Upper lobe of left lung (tissue), 6 donors: ENCODE data around the gene DPP6. TPM values are rescaled to one million over a fixed set of nuclear protein-coding genes. Genes with fewer than 3 reads are reported as not detected.
A peak's percentile ranks its signal among the peaks of the same experiment; 100 is the strongest.

Experiments used
- ATAC-seq, 2 donors: fragments of 200-7000 bp; cut with Tn5 transposase; one replicate each; pipeline ENCODE4 v1.9.1; 2022; ENCODE audit warnings: mild to moderate bottlenecking in 2 of 2, moderate library complexity in 2 of 2; ENCODE audit not compliant: low FRiP score in 2 of 2
- DNase-seq, 2 donors: peaks; one replicate each; pipeline ENCODE4 v3.0.0-alpha.2; 2019 to 2020
- H3K27ac ChIP-seq, 4 donors: fragments of 200-600 bp; sonication (generic); one replicate each; pipeline ENCODE4 v1.5.1; 2016 to 2019
- H3K27me3 ChIP-seq, 4 donors: fragments of 200-600 bp; sonication (generic); one replicate each; pipeline ENCODE4 v1.5.1; 2017 to 2019
- H3K36me3 ChIP-seq, 4 donors: fragments of 200-600 bp; sonication (generic); one replicate each; pipeline ENCODE4 v1.5.1; 2016 to 2019
- H3K4me1 ChIP-seq, 4 donors: fragments of 200-600 bp; sonication (generic); one replicate each; pipeline ENCODE4 v1.5.1; 2018 to 2019
- H3K4me3 ChIP-seq, 4 donors: fragments of 200-600 bp; sonication (generic); one replicate each; pipeline ENCODE4 v1.5.1; 2017 to 2019; ENCODE audit warnings: mild to moderate bottlenecking in 2 of 4, moderate library complexity in 1 of 4
- H3K9me3 ChIP-seq, 4 donors: fragments of 200-600 bp; sonication (generic); one replicate each; pipeline ENCODE4 v1.5.1; 2018 to 2019
- CTCF ChIP-seq, 6 experiments: fragments of 450-650 bp in 4 of 6; fragments of 200-600 bp in 2 of 6; sonication (generic) in 2 of 6; IDR thresholded peaks; one replicate each; pipeline ENCODE4 v1.5.1; 2016 to 2019; ENCODE audit warnings: antibody characterized with exemption in 6 of 6
- EP300 ChIP-seq, 4 donors: sonication (generic); formaldehyde crosslinking; IDR thresholded peaks; one replicate each; pipeline ENCODE4 v1.5.1; 2017; ENCODE audit warnings: antibody characterized with exemption in 4 of 4, control low read depth in 2 of 4
- POLR2A ChIP-seq, 4 donors: fragments of 450-650 bp; IDR thresholded peaks; one replicate each; pipeline ENCODE4 v1.5.1; 2016 to 2017; ENCODE audit warnings: antibody characterized with exemption in 4 of 4, mild to moderate bottlenecking in 2 of 4
- POLR2AphosphoS5 ChIP-seq, 2 donors: sonication (generic); formaldehyde crosslinking; IDR thresholded peaks; one replicate each; pipeline ENCODE4 v1.5.1; 2017; ENCODE audit warnings: antibody characterized with exemption in 2 of 2
- WGBS, 2 donors: methylation state at CpG; one replicate each; pipeline ENCODE4 v1.1.5; 2017 to 2018; 5-methylcytosine and 5-hydroxymethylcytosine counted together
- total RNA-seq, 6 donors: library from RNA; depleted of rRNA in 4 of 6; stranded (reverse); fragments of >200 nt in 4 of 6; gene quantifications; one replicate each; pipeline versions ENCODE4 v1.1.0 to v1.2.1, GENCODE V29; 2016 to 2021
- donor health status: DM: no; HTN: no; CAD: no; lungs with moderate emphysema.
- donor health status: DM: no; HTN: yes; CAD: no; lungs with severe emphysema.

DPP6 gene
- total RNA-seq, 6 donors from 2014 or later = 0.49 to 3.1 (median 0.86) TPM; not detected in 2

GRCh38 chr7:154438571-154439367, 386.6 kb downstream of the DPP6 start:
- 46 to 49% methylated on average over 6 to 7 of the region's 7 CpGs for WGBS, 2 donors
- Histone ChIP-seq H3K4me3 (no peak overlapping the region), H3K27me3 (no peaks in the 10 kb centered on the region), H3K27ac (no peak overlapping the region), H3K36me3 (no peaks in the 10 kb centered on the region), H3K4me1 (no peaks in the 10 kb centered on the region), H3K9me3 (no peaks in the 10 kb centered on the region)
- DNase-seq (no peak), ATAC-seq (no peak)
- no peak for TF ChIP-seq POLR2A (IDR thresholded peaks at IDR 0.05)
- no peak for TF ChIP-seq EP300 (IDR thresholded peaks at IDR 0.05)
- no peak for TF ChIP-seq CTCF (IDR thresholded peaks at IDR 0.05)
- no peak for TF ChIP-seq POLR2AphosphoS5 (IDR thresholded peaks at IDR 0.05)

GRCh38 chr7:154440058-154440457, 387.9 kb downstream of the DPP6 start:
- no peak for ATAC-seq
- Histone ChIP-seq H3K4me3 (no peak overlapping the region), H3K27ac (no peak overlapping the region), H3K36me3 (no peaks in the 10 kb centered on the region), H3K9me3 (no peaks in the 10 kb centered on the region), H3K27me3 (no peaks in the 10 kb centered on the region), H3K4me1 (no peaks in the 10 kb centered on the region)
- TF ChIP-seq POLR2A (IDR thresholded peaks at IDR 0.05) = no peak
- TF ChIP-seq CTCF (IDR thresholded peaks at IDR 0.05) = no peak
- TF ChIP-seq POLR2AphosphoS5 (IDR thresholded peaks at IDR 0.05) = no peak
- no peak for TF ChIP-seq EP300 (IDR thresholded peaks at IDR 0.05)
- DNase-seq = no peak
- WGBS, 2 donors = 84 to 89% methylated on average over 9 of the region's 9 CpGs

GRCh38 chr7:154440651-154441050, 388.5 kb downstream of the DPP6 start:
- ATAC-seq (no peak), DNase-seq (no peak)
- no peaks in the 10 kb centered on the region for H3K36me3 ChIP-seq
- H3K9me3 ChIP-seq = no peaks in the 10 kb centered on the region
- TF ChIP-seq EP300 (IDR thresholded peaks at IDR 0.05) (no peak), POLR2AphosphoS5 (IDR thresholded peaks at IDR 0.05) (no peak), POLR2A (IDR thresholded peaks at IDR 0.05) (no peak), CTCF (IDR thresholded peaks at IDR 0.05) (no peak)
- WGBS, 2 donors = 82 to 83% methylated on average over 4 to 5 of the region's 5 CpGs
- H3K27ac ChIP-seq = no peak overlapping the region
- no peaks in the 10 kb centered on the region for H3K27me3 ChIP-seq
- no peak overlapping the region for H3K4me3 ChIP-seq
- no peaks in the 10 kb centered on the region for H3K4me1 ChIP-seq

GRCh38 chr7:154441811-154442210, 389.6 kb downstream of the DPP6 start:
- 52 to 54% methylated on average over 6 of the region's 6 CpGs for WGBS, 2 donors
- H3K27ac ChIP-seq = no peak overlapping the region
- no peaks in the 10 kb centered on the region for H3K9me3 ChIP-seq
- no peaks in the 10 kb centered on the region for H3K4me1 ChIP-seq
- no peak for DNase-seq
- no peak for ATAC-seq
- H3K36me3 ChIP-seq = no peaks in the 10 kb centered on the region
- TF ChIP-seq POLR2A (IDR thresholded peaks at IDR 0.05) (no peak), CTCF (IDR thresholded peaks at IDR 0.05) (no peak), POLR2AphosphoS5 (IDR thresholded peaks at IDR 0.05) (no peak), EP300 (IDR thresholded peaks at IDR 0.05) (no peak)
- no peak overlapping the region for H3K4me3 ChIP-seq
- no peaks in the 10 kb centered on the region for H3K27me3 ChIP-seq

GRCh38 chr7:154442939-154443338, 390.7 kb downstream of the DPP6 start:
- H3K4me3 ChIP-seq = no peak overlapping the region
- no peak for DNase-seq
- TF ChIP-seq CTCF (IDR thresholded peaks at IDR 0.05) = no peak
- TF ChIP-seq POLR2A (IDR thresholded peaks at IDR 0.05) = no peak
- TF ChIP-seq POLR2AphosphoS5 (IDR thresholded peaks at IDR 0.05) = no peak
- no peak for TF ChIP-seq EP300 (IDR thresholded peaks at IDR 0.05)
- H3K27me3 ChIP-seq = no peaks in the 10 kb centered on the region
- peak in 1 of 2 donors; percentile 63 for ATAC-seq
- no peaks in the 10 kb centered on the region for H3K36me3 ChIP-seq
- no peaks in the 10 kb centered on the region for H3K4me1 ChIP-seq
- H3K9me3 ChIP-seq = no peaks in the 10 kb centered on the region
- H3K27ac ChIP-seq = no peak overlapping the region
- WGBS, 2 donors = 60 to 70% methylated on average over 2 of the region's 2 CpGs
